Measurements from ENCODE around the gene OPRD1.

DNA sequence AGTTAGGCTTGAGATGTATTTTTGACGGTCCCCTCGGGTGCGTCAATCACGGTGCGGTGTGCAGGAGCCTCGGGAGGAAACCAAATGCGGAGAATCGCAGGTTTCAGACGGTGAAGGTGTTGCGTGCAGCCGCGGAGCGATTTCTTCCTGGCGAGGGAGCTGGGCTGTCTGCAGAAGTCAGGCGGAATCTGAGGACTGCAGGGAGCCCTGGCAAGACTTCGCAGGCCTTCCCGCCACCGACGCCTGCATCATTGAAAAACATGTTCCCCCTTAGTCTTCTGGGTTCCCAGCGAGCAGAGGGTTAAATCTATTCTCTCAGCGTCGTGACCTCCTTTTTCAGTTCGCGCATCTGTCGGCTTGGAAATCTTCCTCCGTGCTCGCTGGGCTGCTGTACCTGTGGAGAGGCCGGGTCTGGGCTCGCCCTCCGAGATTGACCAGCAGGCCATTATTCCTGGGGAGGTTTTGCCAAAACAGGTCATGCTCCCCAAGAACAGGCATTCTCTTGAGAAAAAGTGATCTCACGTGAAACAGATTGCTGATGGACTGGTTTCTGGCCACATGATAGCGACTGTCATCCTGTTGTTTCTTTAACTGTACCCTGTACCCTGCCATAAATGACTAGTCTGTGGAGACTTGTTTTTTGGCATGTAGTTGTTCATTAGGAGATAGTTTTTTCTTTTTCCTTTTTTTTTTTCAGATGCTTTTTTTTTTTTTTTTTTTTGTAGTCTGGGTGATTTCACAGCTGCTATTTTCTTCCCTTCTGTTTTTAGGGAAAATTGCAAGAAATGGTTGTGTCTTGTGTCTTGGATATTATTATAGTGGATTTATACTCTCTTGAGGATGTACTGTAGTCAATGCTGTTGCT lies 103.3 kb downstream of the OPRD1 start:
- TF ChIP-seq, protein P1, sequence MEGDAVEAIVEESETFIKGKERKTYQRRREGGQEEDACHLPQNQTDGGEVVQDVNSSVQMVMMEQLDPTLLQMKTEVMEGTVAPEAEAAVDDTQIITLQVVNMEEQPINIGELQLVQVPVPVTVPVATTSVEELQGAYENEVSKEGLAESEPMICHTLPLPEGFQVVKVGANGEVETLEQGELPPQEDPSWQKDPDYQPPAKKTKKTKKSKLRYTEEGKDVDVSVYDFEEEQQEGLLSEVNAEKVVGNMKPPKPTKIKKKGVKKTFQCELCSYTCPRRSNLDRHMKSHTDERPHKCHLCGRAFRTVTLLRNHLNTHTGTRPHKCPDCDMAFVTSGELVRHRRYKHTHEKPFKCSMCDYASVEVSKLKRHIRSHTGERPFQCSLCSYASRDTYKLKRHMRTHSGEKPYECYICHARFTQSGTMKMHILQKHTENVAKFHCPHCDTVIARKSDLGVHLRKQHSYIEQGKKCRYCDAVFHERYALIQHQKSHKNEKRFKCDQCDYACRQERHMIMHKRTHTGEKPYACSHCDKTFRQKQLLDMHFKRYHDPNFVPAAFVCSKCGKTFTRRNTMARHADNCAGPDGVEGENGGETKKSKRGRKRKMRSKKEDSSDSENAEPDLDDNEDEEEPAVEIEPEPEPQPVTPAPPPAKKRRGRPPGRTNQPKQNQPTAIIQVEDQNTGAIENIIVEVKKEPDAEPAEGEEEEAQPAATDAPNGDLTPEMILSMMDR (conservative IDR thresholded peaks at IDR 0.05): no peak
- TF ChIP-seq EZH2 (IDR thresholded peaks at IDR 0.05; ENCODE audit: low read depth): no peak
